Measurements from ENCODE around the gene PTPRR. TPM values are rescaled to one million over a fixed set of nuclear protein-coding genes. Genes with fewer than 3 reads are reported as not detected.

The PTPRR gene
- total and polyA plus RNA-seq, 10 of the 15 experiments (the other 5 are each of a cell fraction or from before 2014, with no cell fraction given): 0.14 to 3.1 (median 0.42) TPM

DNA sequence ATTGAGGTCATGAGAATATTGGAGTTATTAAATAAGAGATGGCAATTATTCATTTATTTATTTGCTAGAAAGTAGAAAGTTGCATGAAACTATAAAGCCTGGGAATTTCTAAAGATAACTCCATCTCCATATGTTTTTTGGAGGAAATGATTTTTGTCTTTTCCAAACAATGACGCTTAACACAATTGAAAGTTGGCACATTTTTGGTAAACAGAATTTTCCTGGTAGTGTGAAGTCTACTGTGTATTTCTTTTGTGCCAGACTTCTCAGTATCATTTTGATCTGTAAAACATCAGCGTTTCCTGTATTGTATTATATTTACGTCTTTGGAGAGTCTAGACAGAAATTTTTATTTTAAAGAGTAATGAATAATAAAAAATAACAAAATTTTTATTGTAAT, 249.6 kb downstream of the PTPRR start:
- DNase-seq (ENCODE audit: low read depth, low spot score) (no peak), FAIRE-seq (no peak), ATAC-seq (no peak)
- no peak overlapping the region for H3K4me3 ChIP-seq
- no peaks in the 10 kb centered on the region for H3K9me3 ChIP-seq (replicated peaks; ENCODE audit: control insufficient read depth, insufficient read depth, low read length)
- H3K27me3 ChIP-seq (replicated peaks in 1 of 2; ENCODE audit: control insufficient read depth in 2 of 2, insufficient read depth in 2 of 2, low read length in 1 of 2): no peaks in the 10 kb centered on the region
- no peak overlapping the region for H3K27ac ChIP-seq (ENCODE audit: control insufficient read depth, insufficient read depth)
- H2AFZ ChIP-seq (ENCODE audit: control insufficient read depth, low read depth, low read length): no peak overlapping the region
- no peaks in the 10 kb centered on the region for H3K79me2 ChIP-seq (ENCODE audit: control insufficient read depth, insufficient read depth, low read length)
- no peak overlapping the region for H3K4me2 ChIP-seq (ENCODE audit: control insufficient read depth, insufficient read depth)
- BruUV-seq (replicated peaks): no TSS peak
- intact Hi-C loops (cut with micrococcal nuclease; ENCODE audit: unreplicated experiment): no loop called here
- ChIA-PET SMC1A (ENCODE audit: uncharacterized antibody, unreplicated experiment) (no interaction called here), POLR2A (no interaction called here), CTCF (no interaction called here), RAD21 (ENCODE audit: unreplicated experiment) (no interaction called here)
- no peak overlapping the region for H3K9ac ChIP-seq (ENCODE audit: control insufficient read depth, insufficient read depth, low read length)
- no peaks in the 10 kb centered on the region for H4K20me1 ChIP-seq (ENCODE audit: control insufficient read depth, insufficient read depth)
- TF ChIP-seq CBFB (IDR thresholded peaks at IDR 0.05; ENCODE audit: low read depth): no peak
- TF ChIP-seq WRNIP1 (IDR thresholded peaks at IDR 0.05; ENCODE audit: borderline replicate concordance, low read depth, low read length): no peak
- TF ChIP-seq SREBF2 (IDR thresholded peaks at IDR 0.05; ENCODE audit: low read length): no peak
- TF ChIP-seq, protein P1, sequence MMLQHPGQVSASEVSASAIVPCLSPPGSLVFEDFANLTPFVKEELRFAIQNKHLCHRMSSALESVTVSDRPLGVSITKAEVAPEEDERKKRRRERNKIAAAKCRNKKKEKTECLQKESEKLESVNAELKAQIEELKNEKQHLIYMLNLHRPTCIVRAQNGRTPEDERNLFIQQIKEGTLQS (IDR thresholded peaks at IDR 0.05; ENCODE audit: borderline replicate concordance, extremely low read depth, low read depth, low read length): no peak
- no peak for TF ChIP-seq NFYA (IDR thresholded peaks at IDR 0.05; ENCODE audit: borderline replicate concordance, low read depth, low read length)
- TF ChIP-seq, protein P2, sequence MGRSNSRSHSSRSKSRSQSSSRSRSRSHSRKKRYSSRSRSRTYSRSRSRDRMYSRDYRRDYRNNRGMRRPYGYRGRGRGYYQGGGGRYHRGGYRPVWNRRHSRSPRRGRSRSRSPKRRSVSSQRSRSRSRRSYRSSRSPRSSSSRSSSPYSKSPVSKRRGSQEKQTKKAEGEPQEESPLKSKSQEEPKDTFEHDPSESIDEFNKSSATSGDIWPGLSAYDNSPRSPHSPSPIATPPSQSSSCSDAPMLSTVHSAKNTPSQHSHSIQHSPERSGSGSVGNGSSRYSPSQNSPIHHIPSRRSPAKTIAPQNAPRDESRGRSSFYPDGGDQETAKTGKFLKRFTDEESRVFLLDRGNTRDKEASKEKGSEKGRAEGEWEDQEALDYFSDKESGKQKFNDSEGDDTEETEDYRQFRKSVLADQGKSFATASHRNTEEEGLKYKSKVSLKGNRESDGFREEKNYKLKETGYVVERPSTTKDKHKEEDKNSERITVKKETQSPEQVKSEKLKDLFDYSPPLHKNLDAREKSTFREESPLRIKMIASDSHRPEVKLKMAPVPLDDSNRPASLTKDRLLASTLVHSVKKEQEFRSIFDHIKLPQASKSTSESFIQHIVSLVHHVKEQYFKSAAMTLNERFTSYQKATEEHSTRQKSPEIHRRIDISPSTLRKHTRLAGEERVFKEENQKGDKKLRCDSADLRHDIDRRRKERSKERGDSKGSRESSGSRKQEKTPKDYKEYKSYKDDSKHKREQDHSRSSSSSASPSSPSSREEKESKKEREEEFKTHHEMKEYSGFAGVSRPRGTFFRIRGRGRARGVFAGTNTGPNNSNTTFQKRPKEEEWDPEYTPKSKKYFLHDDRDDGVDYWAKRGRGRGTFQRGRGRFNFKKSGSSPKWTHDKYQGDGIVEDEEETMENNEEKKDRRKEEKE (IDR thresholded peaks at IDR 0.05): no peak
- TF ChIP-seq BMI1 (IDR thresholded peaks at IDR 0.05; ENCODE audit: borderline replicate concordance): no peak
- TF ChIP-seq ASH2L (IDR thresholded peaks at IDR 0.05; ENCODE audit: borderline replicate concordance, low read depth): no peak
- no peak for TF ChIP-seq BCL11A (IDR thresholded peaks at IDR 0.05; ENCODE audit: low read depth, low read length)
- no peak for TF ChIP-seq HCFC1 (IDR thresholded peaks at IDR 0.05; ENCODE audit: low read length)
- TF ChIP-seq NR2C1 (IDR thresholded peaks at IDR 0.05): no peak
- no peak for TF ChIP-seq E2F4 (IDR thresholded peaks at IDR 0.05; ENCODE audit: low read depth, low read length)
- TF ChIP-seq SMAD1 (IDR thresholded peaks at IDR 0.05; ENCODE audit: low read depth, partially characterized antibody): no peak
- no peak for TF ChIP-seq SIN3A (IDR thresholded peaks at IDR 0.05; ENCODE audit: low read depth, low read length)
- no peaks in the 10 kb centered on the region for H3K4me1 ChIP-seq (ENCODE audit: control insufficient read depth, insufficient read depth, low read length)
- 40% methylated on average over 3 of the region's 3 CpGs for WGBS (ENCODE audit: insufficient coverage, insufficient replicate concordance, low lambda C conversion rate, missing lambda C conversion rate)
- in situ Hi-C loops (cut with MboI): no loop called here
- no peaks in the 10 kb centered on the region for H3K36me3 ChIP-seq (ENCODE audit: control insufficient read depth in 2 of 2, insufficient read depth in 2 of 2, low read length in 1 of 2)
